ENCODE measurements around the gene RAI1. TPM values are rescaled to one million over a fixed set of nuclear protein-coding genes. Genes with fewer than 3 reads are reported as not detected.

Gene RAI1
- total RNA-seq, 3 donors from 2014 or later, result 12.9 to 29.2 (median 17.0) TPM

- H3K9me3 ChIP-seq, result no peaks in the 10 kb centered on the region
- no peak for TF ChIP-seq CTCF (IDR thresholded peaks at IDR 0.05)
- intact Hi-C loops (cut with DNase I, micrococcal nuclease), result no loop called here
- H3K4me3 ChIP-seq, result no peak overlapping the region
- DNase-seq (no peak), ATAC-seq (no peak)
- no peaks in the 10 kb centered on the region for H3K36me3 ChIP-seq (ENCODE audit: low read depth)
- peaks cover 17% of the 10 kb centered on the region for H3K4me1 ChIP-seq (ENCODE audit: low read depth)
Measured at GRCh38 chr17:17706140-17707060, 25.1 kb downstream of the RAI1 start.

GRCh38 chr17:17708295-17708694 is 27.0 kb downstream of the RAI1 start:
- ATAC-seq, result no peak
- H3K4me1 ChIP-seq (ENCODE audit: low read depth), result peaks cover 27% of the 10 kb centered on the region

GRCh38 chr17:17708816-17709215 is 27.6 kb downstream of the RAI1 start:
- Histone ChIP-seq H3K36me3 (ENCODE audit: low read depth) (no peaks in the 10 kb centered on the region), H3K4me3 (no peak overlapping the region), H3K9me3 (no peaks in the 10 kb centered on the region), H3K4me1 (ENCODE audit: low read depth) (peaks cover 27% of the 10 kb centered on the region)
- no peak for DNase-seq
- no peak for TF ChIP-seq CTCF (IDR thresholded peaks at IDR 0.05)
- intact Hi-C loops (cut with DNase I, micrococcal nuclease), result no loop called here
- no peak for ATAC-seq

More at GRCh38 chr17:17708295-17708694, 27.0 kb downstream of the RAI1 start:
- DNase-seq, result no peak
- no peaks in the 10 kb centered on the region for H3K36me3 ChIP-seq (ENCODE audit: low read depth)
- intact Hi-C loops (cut with DNase I, micrococcal nuclease), result no loop called here
- no peaks in the 10 kb centered on the region for H3K9me3 ChIP-seq
- no peak overlapping the region for H3K4me3 ChIP-seq
- no peak for TF ChIP-seq CTCF (IDR thresholded peaks at IDR 0.05)

GRCh38 chr17:17709815-17710321 is 28.6 kb downstream of the RAI1 start:
- ATAC-seq (no peak), DNase-seq (no peak)
- intact Hi-C loops (cut with DNase I, micrococcal nuclease), result no loop called here
- Histone ChIP-seq H3K9me3 (no peaks in the 10 kb centered on the region), H3K36me3 (ENCODE audit: low read depth) (no peaks in the 10 kb centered on the region), H3K4me1 (ENCODE audit: low read depth) (peaks cover 27% of the 10 kb centered on the region), H3K4me3 (no peak overlapping the region)
- no peak for TF ChIP-seq CTCF (IDR thresholded peaks at IDR 0.05)

- Histone ChIP-seq H3K4me1 (ENCODE audit: low read depth) (peaks cover 27% of the 10 kb centered on the region), H3K36me3 (ENCODE audit: low read depth) (no peaks in the 10 kb centered on the region), H3K9me3 (no peaks in the 10 kb centered on the region), H3K4me3 (no peak overlapping the region)
- DNase-seq (no peak), ATAC-seq (peak; percentile 1)
- intact Hi-C loops (cut with DNase I, micrococcal nuclease), result no loop called here
- no peak for TF ChIP-seq CTCF (IDR thresholded peaks at IDR 0.05)
Measured at GRCh38 chr17:17710355-17710727, 29.1 kb downstream of the RAI1 start.
